ENCODE measurements around the gene SLC11A2.

- TF ChIP-seq CTCF (IDR thresholded peaks at IDR 0.05; ENCODE audit: low read depth, low read length) (no peak), POLR2A (IDR thresholded peaks at IDR 0.05; ENCODE audit: extremely low read depth, insufficient read length) (no peak), MAX (IDR thresholded peaks at IDR 0.05; ENCODE audit: low read depth, low read length) (no peak), MYC (IDR thresholded peaks at IDR 0.05; ENCODE audit: low read depth, low read length) (no peak)
These were observed 37.3 kb downstream of the SLC11A2 start for GRCh38 chr12:50988871-50989270.
